Measurements from ENCODE around the gene ARV1.
A peak's percentile ranks its signal among the peaks of the same experiment; 100 is the strongest.

ARV1 gene

GRCh38 chr1:230978491-230979388, at the start of gene ARV1, which contains the start of gene TTC13:
Gene ARV1, plus strand, starts transcription at chr1:230979094. Its CDS starts 12 bp downstream, at chr1:230979106.
Gene TTC13, minus strand, starts transcription at chr1:230978861. Its CDS starts 31 bp downstream, at chr1:230978830.
- peak; percentile 91 for DNase-seq

GRCh38 chr1:230930986-230931385, 47.9 kb upstream of the ARV1 start:
- no peak for DNase-seq

GRCh38 chr1:230935852-230936251, 43.0 kb upstream of the ARV1 start:
- no peak for DNase-seq

- DNase-seq, result no peak
Observed at GRCh38 chr1:230936475-230936874, 42.4 kb upstream of the ARV1 start.

- no peak for DNase-seq
Observed at GRCh38 chr1:230937371-230937770, 41.5 kb upstream of the ARV1 start.

- no peak for DNase-seq
Observed at GRCh38 chr1:230938924-230939368, 39.9 kb upstream of the ARV1 start.

GRCh38 chr1:230939806-230940489, 38.9 kb upstream of the ARV1 start:
- no peak for DNase-seq

- no peak for DNase-seq
Observed at GRCh38 chr1:230940848-230941247, 38.0 kb upstream of the ARV1 start.

- DNase-seq, result no peak
Observed at GRCh38 chr1:230943048-230943593, 35.8 kb upstream of the ARV1 start.

- DNase-seq, result no peak
Observed at GRCh38 chr1:230948301-230948700, 30.6 kb upstream of the ARV1 start.

- no peak for DNase-seq
Observed at GRCh38 chr1:230948903-230949302, 30.0 kb upstream of the ARV1 start.

GRCh38 chr1:230950404-230950803, 28.5 kb upstream of the ARV1 start:
- DNase-seq, result no peak

GRCh38 chr1:230957580-230957989, 21.3 kb upstream of the ARV1 start:
- DNase-seq, result no peak

GRCh38 chr1:230958370-230958769, 20.5 kb upstream of the ARV1 start:
- no peak for DNase-seq

GRCh38 chr1:230964896-230965295, 14.0 kb upstream of the ARV1 start:
- DNase-seq, result no peak

GRCh38 chr1:230965535-230965934, 13.4 kb upstream of the ARV1 start:
- DNase-seq, result no peak

GRCh38 chr1:230966358-230966873, 12.5 kb upstream of the ARV1 start:
- DNase-seq, result no peak

GRCh38 chr1:230970432-230970831, 8.5 kb upstream of the ARV1 start:
- DNase-seq, result no peak

GRCh38 chr1:230971771-230972170, 7.1 kb upstream of the ARV1 start:
- no peak for DNase-seq

GRCh38 chr1:230972855-230973271, 6.0 kb upstream of the ARV1 start:
- peak; percentile 58 for DNase-seq

- no peak for DNase-seq
Observed at GRCh38 chr1:230975636-230976035, 3.3 kb upstream of the ARV1 start.

GRCh38 chr1:230976360-230976759, 2.5 kb upstream of the ARV1 start:
- no peak for DNase-seq
